Thyroid gland (tissue), 4 donors: Measurements from ENCODE around the gene NUP62.

ENCODE experiments used
- CTCF ChIP-seq, 6 experiments: fragments of 200-600 bp in 3 of 6; fragments of 450-650 bp in 3 of 6; sonication (generic) in 3 of 6; IDR thresholded peaks; one replicate each; pipeline ENCODE4 v1.5.1; 2016 to 2019; ENCODE audit warnings: antibody characterized with exemption in 6 of 6, mild to moderate bottlenecking in 2 of 6, inconsistent platforms in 1 of 6, moderate library complexity in 1 of 6
- POLR2A ChIP-seq, 2 donors: fragments of 450-650 bp; IDR thresholded peaks; one replicate each; pipeline ENCODE4 v1.6.1; 2017; ENCODE audit warnings: antibody characterized with exemption in 2 of 2, mild to moderate bottlenecking in 2 of 2, moderate library complexity in 1 of 2

- TF ChIP-seq POLR2A (IDR thresholded peaks at IDR 0.05): no peak
- TF ChIP-seq CTCF (IDR thresholded peaks at IDR 0.05): no peak
Observed at GRCh38 chr19:49926515-49926914, 2.8 kb downstream of the NUP62 start.
